Measurements from ENCODE around the gene SNRPA1.

- TF ChIP-seq POLR2AphosphoS5 (IDR thresholded peaks at IDR 0.05; ENCODE audit: low read depth, low read length) (no peak), POLR2A (IDR thresholded peaks at IDR 0.05; ENCODE audit: low read depth, low read length) (no peak), TAF1 (IDR thresholded peaks at IDR 0.05; ENCODE audit: borderline replicate concordance, low read depth, low read length) (no peak)
Measured at GRCh38 chr15:101266034-101266433, 29.0 kb downstream of the SNRPA1 start.
